A375 (cell line): ENCODE results near the gene CASQ2. TPM values are rescaled to one million over a fixed set of nuclear protein-coding genes. Genes with fewer than 3 reads are reported as not detected.

Experiments
- total RNA-seq: library from RNA; depleted of rRNA; stranded (reverse); fragments of >200 nt; shearing (Covaris generic); gene quantifications from 2 replicates; pipeline ENCODE4 v1.2.3, GENCODE V29; 2014; rRNA removed

Gene CASQ2
- not detected in 2 replicates for total RNA-seq

GRCh38 chr1:115768549-115768948, at the start of gene CASQ2:
Gene CASQ2, minus strand, starts transcription at chr1:115768714. Its CDS starts 173 bp downstream, at chr1:115768541.

Other genes with a start within 250 kb of the CASQ2 start
- gene VANGL1, start 126.7 kb downstream of the CASQ2 start, total RNA-seq = 12.1 and 12.9 TPM in 2 replicates
- gene NHLH2, start 72.4 kb upstream of the CASQ2 start, total RNA-seq = 0.26 TPM in 1 of 2 replicates, not detected in the other
- gene SLC22A15, start 207.8 kb upstream of the CASQ2 start, total RNA-seq = 4.6 and 4.7 TPM in 2 replicates